HG02981 (cell line): ENCODE data around the gene FOXO6.

Experiments
- ATAC-seq: cut with Tn5 transposase; IDR thresholded peaks from one replicate; pipeline ENCODE4 v1.9.1; 2021; ENCODE audit warnings: mild to moderate bottlenecking, moderate library complexity; ENCODE audit not compliant: unreplicated experiment

Gene FOXO6

DNA sequence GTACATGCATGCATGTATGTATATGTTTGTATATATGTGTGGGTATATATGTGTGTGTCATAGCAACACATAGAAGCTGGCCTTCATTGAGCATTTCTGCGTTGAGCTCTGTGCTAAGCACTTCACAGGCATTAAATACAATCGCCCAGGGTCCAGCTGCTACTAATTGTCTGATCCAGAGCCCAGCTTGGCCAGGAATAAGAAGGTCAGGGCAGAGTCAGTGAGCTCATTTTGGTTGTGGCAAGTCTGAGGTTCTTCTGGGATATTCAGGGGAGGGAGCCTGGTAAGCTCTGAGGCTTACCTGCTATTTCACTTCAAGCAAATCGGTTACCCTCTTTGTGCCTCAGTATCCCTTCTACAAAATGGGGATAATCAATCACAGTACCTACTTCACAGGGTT, 59.6 kb downstream of the FOXO6 start:
- ATAC-seq = no peak

DNA sequence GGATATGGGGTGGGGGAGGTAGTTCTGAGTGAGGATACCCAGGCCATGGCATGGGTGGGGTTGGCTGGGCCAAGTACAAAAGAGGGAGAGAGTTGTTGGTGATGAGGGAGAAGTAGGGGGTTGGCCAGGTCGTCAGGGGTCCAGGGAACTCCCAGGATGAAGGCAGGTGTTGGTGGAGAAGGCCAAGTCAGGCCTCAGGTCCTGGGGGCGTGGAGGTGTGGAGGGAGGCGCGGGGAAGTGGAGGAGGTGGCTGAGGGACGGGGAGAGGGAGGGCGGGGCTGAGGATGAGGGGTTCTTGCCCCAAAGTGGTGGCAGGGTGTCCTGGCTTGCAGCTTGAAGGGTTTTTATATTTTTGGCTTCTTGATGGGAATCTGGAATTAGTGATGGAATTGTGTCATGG, 61.1 kb downstream of the FOXO6 start:
- ATAC-seq = no peak

DNA sequence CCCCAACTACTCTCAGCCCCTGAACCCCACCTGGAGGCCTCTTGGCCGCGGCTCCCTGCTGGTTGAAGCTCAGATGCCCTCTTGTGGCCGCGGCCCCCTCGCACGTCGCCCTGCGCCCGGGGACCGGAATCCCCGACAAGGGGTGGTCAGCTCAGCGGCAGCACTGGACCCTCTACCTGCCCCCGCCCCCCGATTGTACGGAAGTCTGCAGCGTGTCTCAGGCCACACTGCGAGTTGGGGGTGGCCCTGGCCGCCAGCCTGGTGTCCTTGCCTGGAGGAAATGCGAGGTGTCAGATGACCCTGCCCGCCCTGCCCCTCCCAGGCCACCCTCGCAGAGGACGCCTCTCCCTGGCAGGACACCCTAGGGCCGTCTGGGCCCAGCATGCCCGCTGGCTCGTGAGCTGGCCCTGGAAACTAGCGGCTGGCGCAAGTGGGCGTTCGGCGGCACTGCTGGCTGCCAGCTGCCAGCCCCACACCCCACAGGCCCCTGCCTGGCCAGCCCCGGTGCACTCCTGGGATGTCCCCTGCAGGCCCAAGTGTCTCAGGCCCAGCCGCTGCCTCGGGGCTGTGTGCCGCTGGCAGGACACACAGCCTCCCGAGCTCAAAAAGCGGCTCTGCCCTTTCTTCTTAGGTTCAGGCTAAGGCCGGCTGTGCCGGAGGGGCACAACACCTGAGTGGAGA, 62.4 kb downstream of the FOXO6 start:
- ATAC-seq = no peak

DNA sequence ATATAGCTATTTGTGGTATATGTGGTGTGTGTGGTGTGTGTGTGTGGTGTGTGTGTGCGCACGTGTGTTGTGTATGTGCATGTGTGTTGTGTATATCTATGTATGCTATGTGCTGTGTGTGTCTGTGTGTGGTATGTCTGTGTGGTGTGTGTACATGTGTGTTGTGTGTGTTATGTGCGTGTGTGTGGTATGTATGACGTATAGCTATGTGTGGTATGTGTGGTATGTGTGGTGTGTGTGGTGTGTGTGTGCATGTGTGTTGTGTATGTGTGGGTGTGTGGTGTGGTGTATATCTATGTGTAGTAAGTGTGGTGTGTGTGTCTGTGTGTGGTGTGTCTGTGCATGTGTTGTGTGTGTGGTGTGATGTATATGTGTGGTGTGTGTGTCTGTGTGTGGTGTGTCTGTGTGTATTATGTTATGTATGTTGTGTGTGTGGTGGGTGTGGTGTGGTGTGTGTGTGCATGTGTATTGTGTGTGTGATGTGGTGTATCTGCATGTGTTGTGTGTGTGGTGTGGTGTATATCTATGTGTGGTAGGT, 63.4 kb downstream of the FOXO6 start:
- ATAC-seq = no peak

DNA sequence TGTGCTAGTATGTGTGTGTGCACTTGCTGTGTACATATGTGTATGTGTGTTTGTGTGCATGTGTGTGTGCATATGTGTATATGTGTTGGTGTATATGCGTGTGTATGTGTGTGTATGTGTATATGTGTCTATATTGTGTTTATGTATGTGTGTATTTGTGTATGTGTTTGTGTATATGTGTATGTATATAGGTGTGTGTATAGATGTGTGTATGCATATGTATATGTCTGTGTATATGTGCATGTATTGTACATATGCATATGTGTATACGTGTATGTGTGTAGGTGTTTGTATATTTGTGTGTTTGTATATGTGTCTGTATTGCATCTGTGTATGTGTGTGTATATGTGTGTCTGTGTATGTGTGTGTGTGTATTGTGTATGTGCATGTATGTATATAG, 64.1 kb downstream of the FOXO6 start:
- no peak for ATAC-seq

DNA sequence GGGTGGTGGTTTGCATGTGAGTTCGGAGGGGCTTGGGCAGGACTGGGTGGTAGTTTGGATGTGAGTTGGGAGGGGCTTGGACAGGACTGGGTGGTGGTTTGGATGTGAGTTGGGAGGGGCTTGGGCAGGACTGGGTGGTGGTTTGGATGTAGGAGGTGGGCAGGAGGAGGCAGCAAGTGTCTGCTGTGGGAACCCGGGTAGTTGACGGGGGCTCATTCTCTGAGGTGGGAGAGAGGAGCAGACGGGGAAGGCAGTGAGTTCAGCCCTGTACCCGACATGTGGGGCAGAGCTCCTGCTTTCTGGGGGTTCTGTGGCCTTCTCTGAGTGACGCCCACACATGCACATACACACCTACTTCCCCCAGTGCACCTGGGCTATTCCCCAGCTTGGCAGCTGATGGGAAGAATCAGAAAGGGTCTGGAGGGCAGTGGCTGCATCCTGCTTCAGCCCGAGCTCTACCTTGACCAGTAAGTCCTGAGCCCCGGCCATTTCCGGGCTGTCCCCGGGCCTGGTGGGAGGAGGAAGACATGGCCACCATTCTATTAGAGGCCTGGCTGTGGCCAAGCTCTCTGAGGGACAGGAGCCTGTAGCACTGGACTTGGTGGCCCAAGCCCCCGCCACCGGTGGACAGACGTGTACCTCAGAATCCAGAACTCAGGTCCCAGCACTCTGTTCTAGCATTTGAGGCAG, 65.1 kb downstream of the FOXO6 start:
- ATAC-seq = no peak

DNA sequence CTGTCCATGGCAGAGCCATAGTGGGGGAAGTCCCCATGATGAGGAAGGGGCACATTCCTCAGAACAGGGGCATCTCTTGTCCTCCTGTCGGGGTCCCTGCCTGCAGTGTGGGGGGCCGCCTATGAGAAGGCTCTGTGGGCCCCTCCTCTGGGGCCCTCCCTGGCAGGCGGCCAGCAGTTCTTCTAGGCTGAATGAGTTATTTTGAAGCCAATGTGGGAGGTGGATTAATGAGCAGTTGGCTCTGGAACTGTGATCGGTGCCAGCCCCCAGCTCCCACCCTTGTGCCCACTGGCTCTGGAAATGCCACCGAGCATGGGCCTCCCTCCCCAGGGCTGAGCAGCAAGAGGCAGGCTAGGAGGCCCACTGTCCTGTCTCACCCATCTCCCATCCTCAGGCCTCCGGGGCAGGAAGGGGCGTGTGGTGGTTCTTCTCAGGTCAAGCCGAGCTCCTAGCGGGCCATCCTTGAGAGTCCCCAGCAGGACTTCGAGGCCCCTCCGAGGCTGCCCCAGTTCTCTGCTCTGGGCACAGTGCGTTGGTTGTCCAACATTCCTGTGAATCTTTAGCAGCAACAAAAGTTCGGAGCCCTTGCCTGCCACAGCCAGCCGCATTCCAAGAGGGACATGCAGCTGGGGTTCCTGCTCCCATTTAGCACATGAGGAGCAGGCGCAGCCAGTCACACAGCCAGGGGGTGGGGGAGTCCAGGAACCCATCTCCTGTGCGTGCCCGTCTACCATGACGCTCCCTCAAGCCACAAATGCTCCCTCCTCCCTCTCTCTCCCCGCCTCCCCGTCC, 66.1 kb downstream of the FOXO6 start:
- no peak for ATAC-seq

DNA sequence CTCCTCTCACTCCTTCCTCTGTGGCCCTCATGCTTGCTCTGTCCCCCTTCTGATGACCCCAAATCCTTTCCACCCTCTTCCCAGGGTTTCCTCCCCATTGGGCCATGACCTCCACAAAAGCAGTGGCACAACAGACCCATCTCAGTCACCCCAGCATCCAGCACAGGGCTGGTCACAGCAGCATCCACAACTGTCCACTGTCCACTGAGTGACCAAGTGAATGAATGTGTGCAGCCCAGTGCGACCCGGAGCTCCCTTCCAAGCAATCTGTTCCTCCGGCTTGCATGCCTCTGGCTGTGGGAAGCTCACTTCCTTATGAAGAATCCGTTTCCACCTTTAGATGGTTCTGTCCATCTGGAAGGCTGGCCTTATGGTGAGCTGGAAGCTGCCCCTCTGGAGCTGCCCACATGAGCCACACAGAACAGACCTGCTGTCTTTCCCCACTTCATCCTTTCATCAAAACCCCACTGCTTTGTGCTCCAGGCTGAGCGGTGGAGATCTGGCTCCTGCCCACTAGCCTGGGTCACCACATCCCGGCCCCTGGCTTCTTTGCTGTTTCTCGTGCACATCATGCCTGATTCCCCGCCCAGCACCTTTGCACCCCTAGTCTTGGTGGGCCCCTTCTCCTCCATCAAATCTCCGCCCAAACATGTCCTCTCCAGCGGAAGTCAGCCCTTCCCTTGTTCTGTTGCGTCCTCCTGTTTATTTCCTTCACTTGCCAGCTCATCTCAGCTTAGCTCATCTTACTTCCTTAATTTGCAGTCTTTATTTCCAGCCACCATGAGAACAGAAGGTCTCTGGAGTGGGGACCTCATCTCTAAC, 66.9 kb downstream of the FOXO6 start:
- ATAC-seq = no peak

DNA sequence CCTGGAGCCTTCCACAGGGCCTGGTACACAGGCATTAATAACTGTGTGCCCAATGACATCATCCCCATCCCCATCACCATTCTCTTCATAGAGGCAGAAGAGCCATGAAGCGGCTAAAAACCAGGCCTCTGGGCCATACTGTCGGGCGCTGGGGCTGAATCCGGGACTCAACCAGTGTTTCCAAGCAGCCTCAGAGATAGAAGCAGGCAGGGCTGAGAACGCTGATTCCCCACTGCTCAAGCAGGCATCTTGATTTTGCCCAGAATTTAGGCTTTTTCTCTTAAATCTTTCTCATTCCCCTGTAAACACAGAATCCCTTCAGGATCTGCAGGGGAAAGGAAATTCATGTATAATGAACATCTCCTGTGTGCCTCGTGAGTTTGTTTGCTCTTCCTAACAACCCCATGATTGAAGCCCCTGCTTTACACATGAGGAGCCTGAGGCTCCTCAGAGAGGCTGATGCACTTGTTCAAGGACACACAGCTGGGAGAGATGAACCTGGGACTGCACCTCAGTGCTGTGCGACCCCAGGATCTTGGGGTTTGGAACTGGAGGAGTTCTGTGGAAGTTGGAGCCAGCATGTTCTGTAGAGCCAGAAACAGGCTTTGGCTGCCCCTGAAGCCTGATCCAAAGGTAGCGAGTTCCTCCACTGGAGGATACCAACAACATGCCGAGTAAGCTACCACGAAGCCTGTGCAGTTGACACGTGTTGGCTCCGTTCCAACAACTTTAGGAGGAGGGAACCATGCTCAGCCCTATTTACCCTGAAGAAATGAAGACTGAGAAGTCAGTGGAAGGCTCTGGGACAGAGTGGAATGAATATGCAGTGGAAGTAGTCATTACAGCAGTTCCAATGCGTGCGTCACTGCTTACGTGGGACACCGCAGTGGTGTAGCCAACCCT, 67.8 kb downstream of the FOXO6 start:
- no peak for ATAC-seq

DNA sequence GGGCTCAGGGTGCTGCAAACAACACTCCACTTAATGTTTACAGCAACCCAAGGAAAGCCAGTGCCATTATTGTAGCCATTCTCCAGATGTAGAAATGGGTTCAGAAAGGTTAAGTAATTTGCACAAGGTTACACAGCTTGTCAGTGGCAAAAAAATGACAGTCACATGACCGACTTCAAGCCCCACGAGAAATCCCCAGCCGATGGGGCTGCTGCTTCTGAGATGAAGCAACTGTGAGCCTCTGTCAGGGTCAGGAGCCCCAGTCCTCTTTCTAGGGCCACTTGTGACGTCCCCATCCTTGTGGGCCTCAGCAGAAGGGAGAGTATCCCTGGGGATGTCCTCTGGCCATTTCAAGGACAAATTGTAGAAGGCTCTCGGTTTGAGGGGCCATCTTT, 68.4 kb downstream of the FOXO6 start:
- no peak for ATAC-seq

DNA sequence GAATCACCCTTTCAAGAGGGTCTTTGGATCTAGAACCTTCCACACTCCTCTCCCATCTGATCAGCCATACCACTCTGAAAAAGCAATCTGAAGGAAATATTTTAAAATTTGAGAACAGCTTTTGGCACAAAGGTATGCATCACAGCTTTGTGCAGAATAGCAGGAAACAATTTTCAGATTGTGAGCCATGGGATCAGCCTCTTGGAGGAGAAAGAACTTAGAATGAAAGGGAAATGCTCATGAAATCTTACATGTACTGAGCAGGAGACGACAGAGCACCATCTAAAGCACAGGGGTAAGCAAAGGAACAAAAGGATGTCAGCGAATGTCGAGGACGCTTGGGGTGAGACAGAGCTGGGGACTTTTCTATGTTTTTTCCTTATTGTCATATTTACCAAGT, 68.8 kb downstream of the FOXO6 start:
- ATAC-seq = no peak

DNA sequence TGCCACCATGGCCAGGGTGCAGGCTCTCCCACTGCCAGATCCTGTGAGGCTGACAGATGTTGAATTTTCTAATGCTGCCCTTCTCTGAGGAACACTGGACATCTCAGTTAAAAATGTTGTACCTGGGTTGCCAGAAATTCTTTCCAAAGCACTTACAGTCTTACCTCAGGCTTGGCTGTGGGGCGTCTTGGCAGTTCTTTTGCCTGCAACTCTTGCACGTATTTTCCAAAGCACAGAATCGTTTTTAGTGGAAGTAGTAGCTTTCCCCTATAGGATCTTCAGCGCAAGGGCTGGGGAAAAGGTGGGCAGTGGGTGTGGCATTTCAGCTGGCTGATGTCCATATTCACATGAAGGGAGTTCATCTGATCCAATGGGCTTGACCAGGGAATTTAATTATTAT, 69.3 kb downstream of the FOXO6 start:
- ATAC-seq = no peak

DNA sequence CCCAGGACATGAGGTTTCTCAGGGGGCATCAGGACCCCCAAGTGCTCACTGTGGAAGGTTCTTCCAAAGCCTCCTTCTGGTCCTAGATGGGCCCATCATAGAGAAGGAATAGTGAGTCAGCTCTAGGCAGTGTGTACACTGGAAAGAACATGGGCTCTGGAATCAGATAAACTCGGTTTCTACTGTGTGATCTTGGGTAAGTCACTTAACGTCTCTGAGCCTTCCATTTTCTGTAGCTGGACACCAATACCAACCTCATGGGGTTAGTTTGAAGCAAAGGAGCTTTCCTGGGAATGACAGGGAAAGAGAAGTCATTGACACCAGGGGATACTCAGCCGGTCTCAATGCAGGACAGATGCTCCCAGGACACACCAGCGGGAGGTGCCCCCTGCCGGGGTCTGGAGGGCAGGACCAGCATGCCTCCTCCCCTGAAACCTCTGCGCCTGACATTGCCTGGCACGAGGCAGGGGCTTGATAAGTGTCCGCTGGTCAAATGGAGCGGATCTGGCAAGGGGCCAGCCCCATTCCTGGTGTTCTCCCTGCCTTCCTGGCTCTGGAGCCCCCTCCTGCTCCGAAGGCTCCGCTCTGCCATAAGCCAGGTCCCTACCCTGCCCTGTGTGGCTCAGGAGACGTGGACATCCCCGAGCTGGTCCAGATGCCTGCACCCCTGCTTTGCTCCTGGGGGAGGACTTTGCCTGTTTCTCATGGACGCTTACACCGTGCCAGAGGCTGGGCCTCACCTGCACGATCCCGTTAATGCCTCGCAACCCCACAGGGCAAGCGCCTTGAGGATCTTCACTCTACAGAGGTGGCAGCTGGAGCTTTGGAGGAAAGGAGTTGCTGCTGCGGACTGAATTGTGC, 70.5 kb downstream of the FOXO6 start:
- no peak for ATAC-seq
